ENCODE measurements around the gene SYNPO. TPM values are rescaled to one million over a fixed set of nuclear protein-coding genes. Genes with fewer than 3 reads are reported as not detected.

The SYNPO gene
- total RNA-seq, 2 donors from 2014 or later = 4.2 to 4.5 TPM

GRCh38 chr5:150630016-150630415 is 10.4 kb upstream of the SYNPO start:
- H3K4me1 Mint-ChIP-seq = peaks cover 5% of the 10 kb centered on the region
- no peak overlapping the region for H3K4me3 Mint-ChIP-seq
- H3K27ac Mint-ChIP-seq = no peak overlapping the region
- no peak for TF ChIP-seq CTCF (conservative IDR thresholded peaks at IDR 0.05)
- Histone ChIP-seq H3K36me3 (ENCODE audit: control insufficient read depth, insufficient read depth, low read length) (no peaks in the 10 kb centered on the region), H3K9ac (ENCODE audit: extremely low read depth, low read length, poor library complexity, severe bottlenecking) (no peak overlapping the region), H3K4me1 (ENCODE audit: control insufficient read depth, insufficient read depth, low read length) (peaks cover 3% of the 10 kb centered on the region), H3K9me3 (ENCODE audit: control insufficient read depth, low read length) (no peaks in the 10 kb centered on the region), H3K27ac (ENCODE audit: low read depth, low read length) (no peak overlapping the region), H3K4me3 (ENCODE audit: low read length) (no peak overlapping the region), H3K27me3 (ENCODE audit: control insufficient read depth, insufficient read depth, low read length, poor library complexity, severe bottlenecking) (peaks cover 9% of the 10 kb centered on the region)
- no peaks in the 10 kb centered on the region for H3K36me3 Mint-ChIP-seq (ENCODE audit: low read depth)
- peaks cover 16% of the 10 kb centered on the region for H3K27me3 Mint-ChIP-seq (ENCODE audit: insufficient read depth)
- no peaks in the 10 kb centered on the region for H3K9me3 Mint-ChIP-seq
- DNase-seq = no peak
- WGBS, 2 experiments (ENCODE audit: insufficient coverage in 1 of 2, insufficient read length in 1 of 2) = 91 to 100% methylated on average over 4 to 6 of the region's 6 CpGs

- Mint-ChIP-seq H3K9me3 (no peaks in the 10 kb centered on the region), H3K4me3 (no peak overlapping the region), H3K4me1 (peaks cover 5% of the 10 kb centered on the region), H3K27me3 (ENCODE audit: insufficient read depth) (peaks cover 11% of the 10 kb centered on the region), H3K36me3 (ENCODE audit: low read depth) (no peaks in the 10 kb centered on the region), H3K27ac (peak overlapping the region; percentile 27)
- no peak for DNase-seq
- no peak overlapping the region for H3K4me3 ChIP-seq (ENCODE audit: low read length)
- no peaks in the 10 kb centered on the region for H3K4me1 ChIP-seq (ENCODE audit: control insufficient read depth, insufficient read depth, low read length)
- peaks cover 2% of the 10 kb centered on the region for H3K27me3 ChIP-seq (ENCODE audit: control insufficient read depth, insufficient read depth, low read length, poor library complexity, severe bottlenecking)
- no peak overlapping the region for H3K9ac ChIP-seq (ENCODE audit: extremely low read depth, low read length, poor library complexity, severe bottlenecking)
- H3K27ac ChIP-seq (ENCODE audit: low read depth, low read length) = no peak overlapping the region
- WGBS, 2 experiments (ENCODE audit: insufficient coverage in 1 of 2, insufficient read length in 1 of 2) = 86 to 89% methylated on average over 8 to 9 of the region's 9 CpGs
- no peaks in the 10 kb centered on the region for H3K36me3 ChIP-seq (ENCODE audit: control insufficient read depth, insufficient read depth, low read length)
- TF ChIP-seq CTCF (conservative IDR thresholded peaks at IDR 0.05) = no peak
- no peaks in the 10 kb centered on the region for H3K9me3 ChIP-seq (ENCODE audit: control insufficient read depth, low read length)
These were observed 9.8 kb upstream of the SYNPO start for GRCh38 chr5:150630461-150631325.

GRCh38 chr5:150631326-150631701 is 9.1 kb upstream of the SYNPO start:
- Histone ChIP-seq H3K9me3 (ENCODE audit: control insufficient read depth, low read length) (no peaks in the 10 kb centered on the region), H3K27me3 (ENCODE audit: control insufficient read depth, insufficient read depth, low read length, poor library complexity, severe bottlenecking) (no peaks in the 10 kb centered on the region), H3K27ac (ENCODE audit: low read depth, low read length) (no peak overlapping the region), H3K9ac (ENCODE audit: extremely low read depth, low read length, poor library complexity, severe bottlenecking) (no peak overlapping the region), H3K36me3 (ENCODE audit: control insufficient read depth, insufficient read depth, low read length) (no peaks in the 10 kb centered on the region), H3K4me3 (ENCODE audit: low read length) (no peak overlapping the region), H3K4me1 (ENCODE audit: control insufficient read depth, insufficient read depth, low read length) (no peaks in the 10 kb centered on the region)
- Mint-ChIP-seq H3K9me3 (no peaks in the 10 kb centered on the region), H3K4me3 (no peak overlapping the region), H3K27ac (peak overlapping the region; percentile 27), H3K27me3 (ENCODE audit: insufficient read depth) (peaks cover 6% of the 10 kb centered on the region), H3K36me3 (ENCODE audit: low read depth) (no peaks in the 10 kb centered on the region), H3K4me1 (peaks cover 3% of the 10 kb centered on the region)
- WGBS, 2 experiments (ENCODE audit: insufficient coverage in 1 of 2, insufficient read length in 1 of 2) = 82 to 91% methylated on average over 6 of the region's 6 CpGs
- TF ChIP-seq CTCF (conservative IDR thresholded peaks at IDR 0.05) = no peak
- no peak for DNase-seq
